NCI-H187 treated with DMSO at 0.1 percent for 48 hours (cell line): ENCODE data around the gene FAM193A.
A peak's percentile ranks its signal among the peaks of the same experiment; 100 is the strongest.
"Not testable (repeated sequence)": the region's sequence is repeated elsewhere in the genome, so short reads cannot be mapped to it uniquely, and the experiment has no call there.

Experiments used
- DNase-seq: peaks from one replicate; lab custom pipeline; 2025; lab: John Stamatoyannopoulos, UW

The FAM193A gene, protein sequence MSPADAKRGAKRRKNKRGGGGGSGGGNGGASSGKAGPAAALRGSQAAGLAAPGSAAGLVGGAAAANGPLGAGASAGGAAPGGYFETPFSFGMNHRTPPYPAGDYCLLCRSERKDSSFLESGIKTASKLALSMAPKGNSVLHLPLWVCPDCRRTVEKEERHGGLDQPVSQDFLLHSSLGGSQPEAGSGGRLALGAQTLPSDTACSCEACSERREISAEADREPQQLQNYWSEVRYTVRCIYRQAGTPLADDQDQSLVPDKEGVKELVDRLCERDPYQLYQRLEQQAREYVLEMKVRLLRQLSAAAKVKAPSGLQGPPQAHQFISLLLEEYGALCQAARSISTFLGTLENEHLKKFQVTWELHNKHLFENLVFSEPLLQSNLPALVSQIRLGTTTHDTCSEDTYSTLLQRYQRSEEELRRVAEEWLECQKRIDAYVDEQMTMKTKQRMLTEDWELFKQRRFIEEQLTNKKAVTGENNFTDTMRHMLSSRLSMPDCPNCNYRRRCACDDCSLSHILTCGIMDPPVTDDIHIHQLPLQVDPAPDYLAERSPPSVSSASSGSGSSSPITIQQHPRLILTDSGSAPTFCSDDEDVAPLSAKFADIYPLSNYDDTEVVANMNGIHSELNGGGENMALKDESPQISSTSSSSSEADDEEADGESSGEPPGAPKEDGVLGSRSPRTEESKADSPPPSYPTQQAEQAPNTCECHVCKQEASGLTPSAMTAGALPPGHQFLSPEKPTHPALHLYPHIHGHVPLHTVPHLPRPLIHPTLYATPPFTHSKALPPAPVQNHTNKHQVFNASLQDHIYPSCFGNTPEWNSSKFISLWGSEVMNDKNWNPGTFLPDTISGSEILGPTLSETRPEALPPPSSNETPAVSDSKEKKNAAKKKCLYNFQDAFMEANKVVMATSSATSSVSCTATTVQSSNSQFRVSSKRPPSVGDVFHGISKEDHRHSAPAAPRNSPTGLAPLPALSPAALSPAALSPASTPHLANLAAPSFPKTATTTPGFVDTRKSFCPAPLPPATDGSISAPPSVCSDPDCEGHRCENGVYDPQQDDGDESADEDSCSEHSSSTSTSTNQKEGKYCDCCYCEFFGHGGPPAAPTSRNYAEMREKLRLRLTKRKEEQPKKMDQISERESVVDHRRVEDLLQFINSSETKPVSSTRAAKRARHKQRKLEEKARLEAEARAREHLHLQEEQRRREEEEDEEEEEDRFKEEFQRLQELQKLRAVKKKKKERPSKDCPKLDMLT (N-terminal part only)

DNA sequence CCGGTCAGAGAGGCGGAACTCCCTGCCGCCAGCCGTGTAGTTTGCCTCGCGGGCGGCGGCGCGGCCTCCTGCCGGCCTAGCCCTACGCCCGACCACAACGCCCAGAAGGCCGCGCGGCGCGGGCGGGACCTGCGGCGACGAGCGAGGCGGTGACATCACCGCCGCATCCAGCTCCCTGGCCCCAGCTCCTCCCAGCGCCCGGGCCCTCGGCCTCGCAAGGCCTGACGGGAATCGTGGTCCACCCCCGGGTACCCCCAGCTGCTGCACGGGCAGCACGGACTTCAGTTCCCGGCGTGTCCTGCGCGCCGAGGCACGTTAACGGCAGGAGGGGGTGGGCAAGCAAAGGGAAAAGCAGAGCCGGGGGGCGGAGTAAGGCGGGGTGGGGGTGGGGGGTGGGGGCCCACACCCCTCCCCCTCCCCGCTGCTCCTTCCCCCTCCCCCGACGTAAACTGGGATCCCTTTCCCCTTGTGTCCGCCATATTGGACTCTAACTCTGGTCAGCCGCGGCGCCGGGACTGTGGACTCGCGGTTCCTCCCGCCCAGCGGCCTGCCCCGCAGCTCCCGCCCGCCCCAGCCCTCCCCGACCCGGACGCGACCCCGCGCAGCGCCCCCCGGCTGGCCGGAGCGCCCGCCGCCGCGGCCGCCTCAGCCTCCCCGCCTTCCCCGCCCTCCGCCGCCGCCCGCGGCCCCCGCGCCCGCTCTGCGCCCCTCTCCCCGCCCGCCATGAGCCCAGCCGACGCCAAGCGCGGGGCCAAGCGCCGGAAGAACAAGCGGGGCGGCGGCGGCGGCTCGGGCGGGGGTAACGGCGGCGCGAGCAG, at the start of gene FAM193A:
TSS of gene FAM193A (plus strand) at position 455 of the 818 bp plus-strand sequence. CDS start at position 724, 269 bp downstream.
- peak; percentile 90 for DNase-seq

DNA sequence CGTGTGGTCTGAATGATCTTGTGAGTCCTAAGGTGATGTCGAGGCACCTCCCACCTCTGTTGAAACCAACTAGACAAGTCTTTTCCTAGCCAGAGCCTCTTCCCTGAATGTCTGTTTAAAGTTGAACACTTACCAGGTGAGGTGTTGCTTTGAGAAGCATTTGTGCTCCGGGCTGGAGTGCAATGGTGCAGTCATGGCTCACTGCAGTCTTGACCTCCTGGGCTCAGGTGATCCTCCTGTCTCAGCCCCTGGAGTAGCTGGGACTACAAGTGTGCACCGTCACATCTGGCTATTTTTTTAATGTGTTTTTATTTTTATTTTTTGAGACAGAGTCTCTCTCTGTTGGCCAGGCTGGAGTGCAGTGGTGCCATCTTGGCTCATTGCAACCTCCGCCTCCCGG, 49.5 kb upstream of the FAM193A start:
- DNase-seq, result no peak

DNA sequence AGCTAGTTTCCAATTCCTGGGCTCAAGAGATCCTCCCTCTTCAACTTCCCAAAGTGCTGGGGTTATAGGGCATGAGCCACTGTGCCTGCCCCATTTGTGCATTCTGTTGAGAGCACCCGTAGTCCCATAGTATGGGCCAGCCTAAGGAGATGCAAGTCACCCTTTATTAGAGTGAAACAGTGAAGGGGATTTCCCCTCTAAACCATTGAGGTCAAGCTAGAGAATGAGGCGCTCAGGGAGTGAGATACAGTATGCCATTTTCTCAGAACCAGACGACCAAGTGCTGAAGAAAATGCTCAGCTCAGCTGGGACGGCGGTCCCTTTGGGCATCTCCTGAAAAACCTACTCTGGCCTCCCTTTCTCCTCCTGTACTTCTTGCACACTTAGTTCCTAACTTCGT, 48.8 kb upstream of the FAM193A start:
- no peak for DNase-seq

DNA sequence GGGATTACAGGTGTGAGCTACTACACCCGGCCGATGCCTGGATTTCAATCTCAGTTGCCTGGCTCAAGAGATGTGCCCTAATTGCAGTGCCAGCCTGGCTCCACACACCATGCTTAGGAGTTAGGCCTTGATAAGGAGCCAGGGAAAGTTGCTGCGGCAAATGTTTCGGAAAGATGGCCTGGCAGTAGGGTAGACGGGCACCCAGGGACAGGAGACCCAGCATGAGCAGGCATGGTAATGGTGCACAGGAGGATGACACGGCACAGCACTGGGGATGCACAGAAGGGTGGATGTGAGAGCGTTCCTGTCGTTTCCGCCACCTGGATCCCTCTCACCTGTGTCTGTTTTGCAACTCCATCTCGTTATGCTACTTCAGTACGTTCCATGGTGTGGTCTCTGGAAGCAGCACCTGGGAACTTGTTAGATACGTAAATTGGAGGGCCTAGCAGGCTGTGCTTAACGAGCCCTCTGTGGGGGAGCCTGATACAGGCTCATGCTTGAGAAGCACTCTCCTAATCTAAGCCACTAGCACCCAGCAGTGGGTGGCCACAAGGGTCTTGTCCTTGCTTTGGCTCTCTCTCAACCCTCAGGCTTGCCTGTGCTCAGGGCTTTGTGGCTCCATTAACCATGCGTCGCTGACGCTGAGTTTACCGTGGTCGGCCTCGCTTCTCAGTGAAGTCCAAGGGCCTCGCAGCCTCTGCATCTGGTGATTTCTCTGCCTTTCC, 47.2 kb upstream of the FAM193A start:
- no peak for DNase-seq

DNA sequence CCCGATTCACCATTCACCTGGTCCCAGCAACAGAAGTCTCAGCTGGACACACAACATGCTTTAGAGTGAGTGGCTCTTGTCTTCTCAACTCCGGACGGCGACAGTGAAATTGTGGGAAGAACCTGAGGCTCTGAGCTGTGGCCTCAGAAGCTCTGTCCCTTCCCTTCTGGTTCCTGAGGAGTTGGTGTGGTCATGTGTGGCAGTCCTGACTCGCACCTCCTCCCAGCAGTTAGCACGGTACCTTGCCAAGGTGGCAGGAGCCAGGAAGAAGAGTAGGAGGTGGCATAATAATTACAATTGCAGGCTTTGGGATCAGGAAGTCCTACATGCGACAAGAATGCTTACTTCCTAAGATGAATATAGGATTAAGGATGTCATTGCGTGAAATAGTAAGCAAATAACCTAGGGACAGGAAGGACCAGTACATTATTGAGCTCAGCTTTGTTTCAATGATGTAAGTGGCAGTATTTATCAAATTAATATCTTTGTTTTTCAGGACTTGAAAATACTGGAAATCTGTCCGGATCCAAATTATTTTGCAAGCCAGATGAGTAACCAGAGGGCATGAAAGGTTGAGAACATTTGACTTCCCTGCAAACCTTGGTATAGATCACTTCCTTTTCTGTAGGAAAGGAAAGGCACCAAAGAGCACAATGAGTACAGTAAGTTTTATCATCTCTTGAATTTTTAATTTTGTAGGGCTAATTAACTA, 46.5 kb upstream of the FAM193A start:
- DNase-seq, result no peak

DNA sequence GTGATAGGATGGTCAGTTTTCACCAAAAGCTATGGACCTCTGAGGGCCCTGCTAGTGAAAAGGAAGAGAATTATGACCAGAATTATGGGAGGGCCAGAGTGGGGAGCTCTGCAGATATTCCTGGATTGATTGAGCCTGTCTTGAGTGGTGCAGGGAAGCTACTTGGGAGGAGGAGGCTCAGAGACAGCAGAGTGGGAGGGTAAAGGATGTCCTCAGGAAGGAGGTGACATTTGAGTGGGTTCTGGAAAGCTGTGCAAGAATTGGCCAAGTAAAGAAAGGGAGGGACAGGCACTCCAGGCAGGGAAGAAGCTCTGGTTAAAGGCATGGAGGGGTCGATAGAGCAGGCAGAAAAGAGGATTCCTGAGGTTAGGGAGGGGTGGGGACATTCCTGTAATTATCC, 43.5 kb upstream of the FAM193A start:
- no peak for DNase-seq

DNA sequence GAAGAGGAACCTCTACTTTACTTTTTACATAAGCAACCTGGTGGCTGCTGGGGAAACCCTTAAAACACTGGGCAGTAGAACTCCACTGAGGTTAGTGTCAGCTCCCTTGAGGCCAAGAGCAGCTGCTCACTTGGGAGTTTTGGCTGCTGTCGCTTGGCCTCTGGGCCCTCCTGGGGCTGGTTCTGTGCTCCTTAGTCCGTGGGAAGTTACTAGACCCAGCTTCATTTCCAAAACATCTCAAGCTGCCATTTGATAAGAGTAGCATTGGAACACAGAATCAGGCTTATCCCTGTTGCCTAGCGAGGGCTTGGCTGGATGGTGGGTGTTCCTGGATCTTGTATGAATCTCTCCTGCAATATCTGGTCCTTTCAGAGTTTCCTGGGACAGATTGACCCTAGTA, 41.5 kb upstream of the FAM193A start:
- DNase-seq, result no peak

DNA sequence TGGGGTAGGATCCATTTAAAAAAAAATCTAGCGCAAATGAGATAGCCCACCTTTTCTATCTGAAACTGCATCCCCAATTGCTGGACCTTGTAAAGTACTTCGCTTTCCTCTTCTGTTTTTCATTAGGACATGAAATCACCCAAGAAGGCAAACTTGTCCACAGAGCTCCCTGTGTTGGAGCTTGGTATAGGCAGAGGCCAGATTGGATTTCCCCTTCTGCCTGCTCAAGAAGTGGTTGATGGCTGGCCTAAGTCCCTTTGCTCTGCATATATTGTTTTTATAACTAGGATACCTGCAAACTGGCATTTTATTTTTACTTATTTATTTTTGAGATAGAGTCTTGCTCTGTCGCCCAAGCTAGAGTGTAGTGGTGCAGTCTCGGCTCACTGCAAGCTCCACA, 39.1 kb upstream of the FAM193A start:
- no peak for DNase-seq

DNA sequence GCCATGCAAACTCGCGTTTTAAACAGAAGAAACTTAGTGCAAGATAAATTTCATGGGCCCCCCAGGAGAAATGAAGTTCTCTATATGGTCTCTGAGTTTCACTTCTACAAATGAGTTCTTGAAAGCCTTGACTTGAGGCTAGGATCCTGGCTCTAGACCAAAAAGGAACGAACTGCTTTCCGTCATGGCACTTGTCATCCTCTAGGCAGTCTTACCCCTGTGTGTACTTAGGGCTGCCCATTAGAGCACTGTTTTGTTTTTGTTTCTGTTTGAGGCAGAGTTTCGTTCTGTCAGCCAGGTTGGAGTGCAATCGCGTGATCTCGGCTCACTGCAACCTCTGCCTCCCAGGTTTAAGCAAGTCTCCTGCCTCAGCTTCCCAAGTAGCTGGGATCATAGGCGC, 38.5 kb upstream of the FAM193A start:
- DNase-seq, result no peak

DNA sequence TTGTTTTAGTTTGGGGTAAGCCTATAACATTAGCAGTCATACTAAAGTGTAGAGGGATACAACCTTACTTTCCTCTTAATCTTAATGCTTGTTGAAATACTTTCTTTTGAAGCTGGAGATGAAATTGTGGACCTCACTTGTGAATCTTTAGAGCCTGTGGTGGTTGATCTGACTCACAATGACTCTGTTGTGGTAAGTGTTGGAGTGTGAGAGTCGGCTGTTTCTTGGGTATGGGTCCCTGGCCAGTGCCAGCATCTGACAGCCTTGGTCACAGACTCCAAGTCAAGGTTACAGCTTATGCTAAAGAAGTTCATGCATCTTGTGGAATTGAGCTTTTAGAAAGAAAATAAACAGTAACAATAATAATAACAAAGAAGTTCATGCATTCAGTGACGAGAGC, 35.9 kb upstream of the FAM193A start:
- no peak for DNase-seq

DNA sequence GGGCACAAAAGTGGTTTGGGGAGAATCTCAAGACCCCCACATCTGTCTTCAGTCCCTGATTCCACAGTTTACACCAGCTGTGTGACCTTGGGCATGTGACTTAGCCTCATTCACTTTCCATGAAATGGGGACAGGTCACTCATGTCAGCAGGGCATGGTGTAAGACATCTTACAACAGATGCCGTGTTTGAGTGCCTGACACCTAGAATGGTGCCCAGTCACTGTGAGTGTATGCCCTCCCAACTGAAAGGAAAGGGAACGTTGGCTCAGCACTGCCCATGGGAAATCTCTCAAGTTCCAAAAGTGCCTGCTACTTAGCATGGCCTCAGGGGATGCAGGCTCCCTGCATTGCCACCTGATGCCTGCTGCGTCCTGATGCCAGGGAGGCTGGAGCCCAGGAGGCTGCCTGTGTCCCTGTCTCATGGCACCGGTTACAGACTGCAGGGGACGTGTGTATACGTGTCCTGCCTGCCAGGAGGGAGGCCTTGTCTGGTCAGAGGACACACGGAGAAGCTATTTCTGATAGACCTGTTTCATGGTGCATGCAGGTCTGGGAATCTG, 35.3 kb upstream of the FAM193A start:
- no peak for DNase-seq

DNA sequence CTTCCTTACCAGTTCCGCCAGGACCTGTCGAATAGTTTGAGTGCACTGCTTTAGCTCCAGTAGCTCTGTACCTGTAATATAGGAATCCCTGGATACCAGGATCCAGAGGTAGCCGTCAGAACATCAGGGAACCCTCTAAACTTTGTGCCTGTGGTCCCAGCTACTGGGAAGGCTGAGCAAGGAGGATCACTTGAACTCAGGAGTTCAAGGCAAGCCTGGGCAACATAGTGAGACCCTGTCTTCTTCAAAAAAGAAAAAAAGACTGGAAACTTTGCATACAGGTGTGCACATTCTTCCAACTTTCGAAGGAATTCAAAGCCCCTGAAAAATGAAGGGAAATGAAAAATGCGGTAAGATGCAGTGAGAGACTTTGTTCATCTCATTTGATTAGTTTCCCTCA, 32.6 kb upstream of the FAM193A start:
- DNase-seq, result no peak

DNA sequence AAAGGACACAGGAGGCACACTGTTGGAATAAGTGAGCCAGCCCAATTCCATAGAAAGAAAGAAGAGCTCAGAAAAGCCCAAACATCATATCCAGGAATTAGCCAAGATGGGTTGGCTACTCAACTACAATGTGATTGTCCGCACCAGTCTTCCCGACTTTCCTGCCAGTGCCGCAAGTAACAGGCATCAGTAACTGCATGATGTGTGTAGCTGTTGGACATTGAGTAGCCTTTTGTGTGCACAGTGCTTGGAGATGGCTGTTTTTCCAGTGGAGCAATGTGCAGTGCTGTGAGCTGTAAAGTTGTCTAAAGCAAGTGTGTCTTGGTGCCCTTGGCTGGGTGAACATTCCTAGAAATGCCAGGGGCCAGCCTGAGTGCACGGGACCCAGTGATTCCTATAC, 29.2 kb upstream of the FAM193A start:
- DNase-seq, result no peak

DNA sequence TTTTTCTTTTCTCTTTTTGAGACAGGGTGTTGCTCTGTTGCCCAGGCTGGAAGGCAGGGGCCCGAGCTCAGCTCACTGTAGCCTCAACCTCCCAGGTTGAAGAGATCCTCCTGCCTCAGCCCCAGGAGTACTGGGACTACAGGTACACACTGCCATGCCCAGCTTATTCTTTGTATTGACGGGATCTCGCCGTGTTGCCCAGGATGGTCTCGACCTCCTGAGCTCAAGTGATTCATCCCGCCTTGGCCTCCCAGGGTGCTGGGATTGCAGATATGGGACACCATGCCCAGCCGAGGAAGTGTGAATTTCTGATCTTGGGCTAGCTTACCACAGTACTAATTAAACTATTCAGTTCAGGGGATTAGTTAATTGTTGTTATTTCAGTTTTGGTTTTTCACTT, 28.6 kb upstream of the FAM193A start:
- DNase-seq, result no peak

DNA sequence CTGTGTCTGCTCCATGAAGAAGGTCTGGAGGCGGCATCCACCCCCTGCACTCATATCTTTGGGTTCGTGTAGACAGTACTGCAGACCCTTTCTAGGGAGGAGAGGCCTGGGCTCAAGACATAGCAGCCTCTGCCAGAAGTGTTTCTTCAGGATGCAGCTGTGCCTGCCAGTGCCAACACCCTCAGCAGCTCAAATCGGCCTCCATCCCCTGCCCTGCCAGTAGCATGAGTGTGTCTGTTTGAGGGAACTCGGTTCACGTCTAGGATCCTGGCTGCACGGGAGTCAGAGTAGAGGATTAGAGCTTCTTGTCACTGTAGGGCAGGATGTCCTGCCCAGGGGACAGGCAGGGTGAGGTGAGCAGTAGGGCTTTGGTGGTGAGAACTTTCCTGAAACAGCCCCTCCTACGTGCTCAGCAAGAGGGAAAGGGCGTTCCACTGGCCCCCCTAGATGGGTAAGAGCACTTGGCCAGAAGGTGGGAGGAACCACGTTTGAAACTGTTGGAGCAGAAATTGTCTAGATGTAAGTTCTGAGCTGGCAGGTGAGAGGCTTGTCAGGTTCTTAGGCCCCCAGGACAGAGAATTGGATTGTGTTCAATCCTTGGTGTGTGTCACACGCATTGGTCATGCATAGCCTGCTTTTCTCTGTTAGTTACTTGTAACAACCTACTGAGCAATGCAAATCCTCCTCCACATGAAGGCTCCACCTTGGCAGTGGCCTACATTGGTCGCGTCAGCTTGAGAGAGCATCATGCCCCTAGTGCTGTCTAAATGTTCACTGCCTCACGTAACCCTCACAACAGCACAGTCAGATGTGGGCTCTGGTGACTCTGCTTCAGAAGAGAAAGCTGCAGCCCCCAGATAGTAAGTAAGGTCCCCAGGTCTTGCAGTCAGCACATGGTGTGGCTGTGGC, 25.8 kb upstream of the FAM193A start:
- DNase-seq, result no peak

DNA sequence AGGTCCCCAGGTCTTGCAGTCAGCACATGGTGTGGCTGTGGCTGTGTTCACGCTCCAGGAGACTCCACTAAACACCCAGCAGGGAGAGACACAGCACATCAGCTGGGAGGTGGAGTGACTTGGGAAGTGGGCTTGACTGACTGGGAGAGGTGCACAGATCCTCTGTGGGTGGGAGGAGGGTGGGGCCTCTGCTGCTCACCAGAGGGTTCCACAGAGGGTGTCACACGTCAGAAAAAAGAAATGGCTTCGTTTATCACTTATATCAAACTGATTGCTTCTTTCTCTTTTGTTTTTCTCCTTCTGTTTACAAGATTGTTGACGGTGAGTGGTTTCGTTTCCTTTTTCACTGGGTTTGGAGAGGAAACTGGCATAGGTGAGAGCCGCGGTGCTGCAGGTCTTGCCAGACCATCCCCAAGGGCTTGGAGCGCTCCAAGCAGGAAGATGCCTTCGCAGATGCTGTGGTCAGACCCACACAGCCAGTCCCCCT, 24.8 kb upstream of the FAM193A start:
- DNase-seq, result no peak

DNA sequence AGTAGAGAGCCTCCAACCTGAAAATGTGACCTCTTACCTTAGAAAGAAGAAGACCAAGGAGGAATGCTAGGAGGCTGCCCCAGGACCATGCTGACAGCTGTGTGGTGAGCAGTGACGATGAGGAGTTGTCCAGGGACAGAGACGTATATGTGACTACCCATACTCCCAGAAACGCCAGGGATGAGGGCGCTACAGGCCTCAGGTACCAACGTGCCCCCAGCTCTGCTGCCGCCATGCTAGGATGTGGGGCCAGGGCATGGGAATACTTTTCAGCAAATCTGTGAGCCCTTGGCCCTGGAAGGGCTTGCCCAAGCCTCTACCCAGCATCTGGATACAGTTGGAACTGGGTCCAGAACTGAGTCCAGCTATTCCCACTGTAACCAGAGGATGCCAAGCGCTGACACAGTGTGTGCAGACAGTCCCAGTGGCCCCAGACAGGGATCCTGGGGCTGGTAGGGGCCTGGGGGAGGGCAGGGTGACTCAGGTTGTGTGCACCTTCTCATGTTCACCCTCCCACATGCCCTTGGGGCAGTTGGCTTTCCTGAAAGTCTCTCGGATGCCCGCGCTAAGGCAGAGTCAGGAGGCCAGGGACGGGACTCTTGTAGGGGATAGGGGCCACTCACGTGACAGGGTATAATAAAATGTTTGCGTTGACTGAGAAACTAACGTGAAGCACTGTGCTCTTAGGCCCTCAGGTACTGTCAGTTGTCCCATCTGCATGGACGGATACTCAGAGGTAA, 23.9 kb upstream of the FAM193A start:
- no peak for DNase-seq

DNA sequence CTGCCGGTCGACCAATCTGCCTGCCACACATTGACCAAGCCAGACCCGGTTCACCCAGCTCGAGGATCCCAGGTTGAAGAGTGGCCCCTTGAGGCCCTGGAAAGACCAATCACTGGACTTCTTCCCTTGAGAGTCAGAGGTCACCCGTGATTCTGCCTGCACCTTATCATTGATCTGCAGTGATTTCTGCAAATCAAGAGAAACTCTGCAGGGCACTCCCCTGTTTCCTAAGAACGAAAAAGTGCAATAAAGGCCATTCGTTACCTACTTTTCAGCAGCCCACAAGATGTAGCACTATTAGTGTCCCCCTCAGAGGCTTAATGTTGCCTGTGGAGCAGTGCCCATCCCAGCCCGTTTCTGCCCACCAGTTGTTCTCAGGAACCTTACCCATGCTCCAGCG, 22.3 kb upstream of the FAM193A start:
- DNase-seq, result not testable (repeated sequence)
